Activated CD4-positive, CD25-positive, alpha-beta regulatory T cell treated with anti-CD3 and anti-CD28 coated beads, Interleukin-2, amount 50 U/mL, for 24 hours (primary cell): ENCODE measurements around the gene COL23A1.

Experiments used
- ATAC-seq, 2 donors: fragments of 150-1000 bp; cut with Tn5 transposase; one replicate each; pipeline ENCODE4 v1.10.0; 2021; ENCODE audit warnings: mild to moderate bottlenecking in 1 of 2, moderate library complexity in 1 of 2

Gene COL23A1

GRCh38 chr5:178388386-178389025, 201.7 kb downstream of the COL23A1 start:
- ATAC-seq, result no peak

DNA sequence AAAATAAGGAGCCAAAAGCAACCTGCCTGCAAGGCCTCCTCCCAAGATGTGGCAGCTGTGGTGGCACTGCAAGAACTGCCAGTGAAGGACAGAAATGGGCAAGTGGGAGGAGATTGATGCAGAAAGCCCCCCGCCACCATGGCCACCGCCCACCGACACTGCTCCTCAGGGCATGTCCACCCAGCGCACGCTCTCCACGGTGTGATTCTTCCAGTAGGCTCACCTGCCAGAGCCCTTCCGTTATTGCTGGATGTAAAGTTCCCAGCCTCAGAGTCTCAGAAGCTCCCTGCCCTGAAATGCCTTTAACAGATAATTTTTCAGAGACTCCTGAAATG, 202.4 kb downstream of the COL23A1 start:
- ATAC-seq, result no peak

DNA sequence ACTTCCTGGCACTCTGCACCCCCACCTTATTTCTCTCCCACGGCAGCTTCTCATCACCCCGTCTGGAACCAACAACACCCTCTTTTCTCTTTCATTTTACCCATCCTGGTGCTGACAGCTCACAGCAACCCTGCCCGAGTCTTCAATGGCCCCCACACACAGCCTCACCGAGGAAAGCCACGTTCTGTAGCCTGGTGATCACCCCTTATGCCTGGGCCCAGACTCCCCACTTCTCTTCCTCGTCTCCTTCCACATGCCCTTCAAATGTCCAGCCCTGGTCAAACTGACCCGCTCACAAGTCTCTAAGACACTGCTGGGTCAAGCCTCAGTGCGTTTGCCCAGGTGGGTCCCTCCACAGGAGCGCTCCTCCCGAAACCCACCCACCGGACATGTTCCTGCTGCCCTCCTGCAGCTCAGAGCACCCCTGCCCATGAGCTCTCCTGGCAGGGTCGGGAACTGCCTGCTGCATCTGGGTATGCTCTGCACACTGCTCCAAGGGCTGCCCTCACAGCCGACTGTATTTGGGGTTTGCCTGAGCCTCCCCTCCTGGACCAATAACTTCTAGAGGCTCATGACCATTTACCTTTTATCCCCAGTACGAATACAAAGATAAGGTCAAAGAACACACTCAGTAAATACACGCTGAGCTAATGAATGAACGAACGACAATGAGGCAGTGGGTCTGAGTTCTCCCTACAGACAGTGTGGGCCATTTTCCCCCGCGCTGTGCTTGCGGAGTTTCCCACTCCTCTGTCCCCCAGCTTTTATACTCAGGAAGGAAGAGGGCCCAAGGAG, 202.9 kb downstream of the COL23A1 start:
- ATAC-seq, result no peak

DNA sequence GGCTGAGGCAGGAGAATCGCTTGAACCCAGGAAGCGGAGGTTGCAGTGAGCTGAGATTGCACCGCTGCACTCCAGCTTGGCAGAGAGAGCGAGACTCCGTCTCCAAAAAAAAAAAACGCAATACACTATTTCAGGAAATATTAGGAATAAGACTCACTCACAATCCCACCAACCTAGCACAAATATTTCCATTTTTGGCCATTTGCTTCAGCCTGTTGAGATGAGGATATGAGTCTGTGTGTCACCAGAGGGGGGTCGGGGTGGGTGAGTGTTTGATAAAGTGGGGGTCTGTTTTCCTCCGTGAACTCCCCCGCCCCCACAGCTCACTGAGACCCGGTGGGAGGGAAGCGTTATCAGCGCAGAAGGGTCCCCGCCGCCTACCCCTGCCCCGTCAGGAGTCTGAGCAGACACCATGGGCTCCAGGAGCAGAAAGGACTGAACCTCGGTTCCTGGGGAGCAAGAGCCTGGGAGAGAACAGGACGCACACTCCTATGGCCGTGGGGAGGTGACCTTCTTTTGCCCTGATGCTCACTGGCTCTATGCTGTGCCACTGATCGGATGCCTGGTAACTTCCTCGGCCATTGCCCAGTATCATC, 203.8 kb downstream of the COL23A1 start:
- ATAC-seq, result no peak

- peak in 1 of 2 donors; percentile 13 for ATAC-seq
Measured at GRCh38 chr5:178385496-178385890, 204.7 kb downstream of the COL23A1 start.

DNA sequence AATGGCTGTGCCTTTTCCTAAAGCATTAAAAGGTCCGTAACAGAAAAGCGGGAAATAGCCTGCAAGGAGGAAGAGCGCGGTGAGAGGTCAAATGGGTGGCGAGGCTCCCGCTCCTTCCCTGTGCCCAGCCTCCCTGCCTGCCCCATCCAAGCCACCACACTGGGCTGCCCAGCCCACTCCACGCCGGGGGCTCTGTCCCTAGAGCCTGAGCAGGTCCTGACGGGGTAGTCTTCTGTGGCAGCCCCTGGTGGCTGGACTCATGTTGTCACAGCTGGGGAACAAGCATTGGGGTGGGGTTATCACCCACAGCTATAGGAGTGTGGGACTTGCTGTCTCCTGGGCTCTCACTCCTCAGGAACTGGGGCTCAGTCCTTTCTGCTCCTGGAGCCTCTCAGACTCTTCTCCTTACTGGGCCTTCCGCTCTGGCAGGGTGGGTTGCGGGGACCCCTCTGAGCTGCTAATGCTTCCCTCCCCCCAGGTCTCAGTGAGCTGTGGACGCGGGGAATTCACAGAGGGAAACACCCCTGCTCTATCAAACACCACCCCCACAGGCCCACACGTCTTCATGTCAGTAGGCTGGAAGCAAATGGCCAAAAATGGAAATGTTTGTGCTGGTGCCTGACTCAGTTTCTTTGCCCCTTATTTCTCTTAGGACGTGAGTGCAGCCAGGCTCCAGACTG, 205.2 kb downstream of the COL23A1 start:
- ATAC-seq, result no peak

DNA sequence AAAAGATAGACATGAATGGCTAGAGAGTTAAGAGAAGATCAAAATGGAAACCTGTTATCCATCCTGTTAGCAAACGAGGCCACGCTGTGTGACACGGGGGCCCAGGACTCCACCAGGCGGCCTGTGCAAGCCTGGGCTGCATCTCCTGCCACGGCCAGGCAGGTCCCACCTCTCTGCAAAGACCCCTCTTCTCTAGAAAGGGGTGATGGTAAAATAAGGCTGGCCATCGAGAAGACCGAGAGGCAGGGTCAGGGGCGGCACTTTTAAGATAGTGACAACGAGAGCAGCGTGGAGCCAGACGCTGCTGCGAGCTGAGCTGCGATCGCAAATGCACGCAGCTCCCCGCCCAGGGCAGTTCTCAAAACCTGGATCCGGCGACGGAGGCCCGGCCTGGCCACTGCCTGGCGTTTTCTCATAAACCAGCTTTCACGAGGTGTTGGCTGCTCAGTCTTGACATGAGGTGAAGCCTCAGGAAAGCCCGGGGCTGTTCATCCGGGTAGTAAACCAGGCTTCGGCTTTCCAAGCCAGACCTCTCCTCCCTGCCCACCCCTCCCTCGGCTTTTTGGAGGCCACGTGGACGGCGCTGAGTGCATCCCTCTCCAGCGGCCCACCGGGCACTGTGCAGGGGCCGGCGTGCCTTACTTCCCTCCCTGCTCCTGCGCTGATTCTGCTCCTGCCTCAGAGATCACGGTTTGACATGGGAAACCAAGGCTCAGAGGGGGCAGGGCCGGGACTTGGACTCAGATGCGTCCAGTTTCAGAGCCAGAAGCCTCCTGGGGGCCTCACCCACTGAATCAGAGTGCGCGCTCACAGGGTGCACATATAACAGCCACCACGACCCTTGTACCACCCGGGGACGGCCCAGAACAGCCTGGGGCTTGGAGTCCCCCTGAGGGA, 206.0 kb downstream of the COL23A1 start:
- no peak for ATAC-seq

GRCh38 chr5:178383301-178383918, 206.8 kb downstream of the COL23A1 start:
- no peak for ATAC-seq

- no peak for ATAC-seq
Measured at GRCh38 chr5:178382754-178383164, 207.4 kb downstream of the COL23A1 start.

DNA sequence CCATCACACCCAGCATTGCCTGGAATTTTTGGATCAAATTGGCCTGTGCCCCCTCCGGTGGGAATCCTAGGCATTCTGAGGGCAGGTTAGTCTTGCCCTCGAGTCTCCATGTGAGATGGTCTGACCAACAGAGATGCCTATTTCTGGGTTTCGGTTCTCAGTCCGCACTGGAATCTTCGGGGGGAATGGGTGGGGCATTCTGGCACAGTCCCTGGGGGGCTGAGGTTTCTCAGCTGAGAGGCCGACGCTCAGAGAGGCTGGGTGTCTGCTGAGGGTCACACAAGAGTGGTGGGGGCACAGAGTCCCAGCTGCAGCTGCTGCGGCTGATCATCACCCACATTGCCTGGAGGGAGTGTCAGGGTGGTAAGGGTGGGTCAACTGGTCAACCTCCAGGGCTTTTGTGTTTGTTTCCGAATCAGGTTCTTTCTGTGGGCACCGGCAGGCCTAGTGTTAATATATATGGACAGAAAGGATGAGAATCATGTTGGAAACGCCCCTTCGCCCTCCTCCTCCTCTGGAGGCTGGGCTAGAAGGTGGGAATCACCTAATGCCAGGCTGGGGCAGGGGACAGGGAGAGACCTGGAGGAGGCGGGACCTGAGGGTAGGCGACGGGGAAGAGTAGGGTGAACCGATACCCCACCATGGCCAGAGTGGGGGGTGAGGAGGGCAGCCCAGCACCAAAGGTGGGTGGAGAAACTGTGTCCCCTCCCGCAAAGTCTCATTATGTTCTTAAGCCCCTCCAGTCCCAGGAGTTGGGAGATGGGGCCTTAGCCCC, 208.1 kb downstream of the COL23A1 start:
- no peak for ATAC-seq

- ATAC-seq, result no peak
Measured at GRCh38 chr5:178381206-178381605, 209.0 kb downstream of the COL23A1 start.

DNA sequence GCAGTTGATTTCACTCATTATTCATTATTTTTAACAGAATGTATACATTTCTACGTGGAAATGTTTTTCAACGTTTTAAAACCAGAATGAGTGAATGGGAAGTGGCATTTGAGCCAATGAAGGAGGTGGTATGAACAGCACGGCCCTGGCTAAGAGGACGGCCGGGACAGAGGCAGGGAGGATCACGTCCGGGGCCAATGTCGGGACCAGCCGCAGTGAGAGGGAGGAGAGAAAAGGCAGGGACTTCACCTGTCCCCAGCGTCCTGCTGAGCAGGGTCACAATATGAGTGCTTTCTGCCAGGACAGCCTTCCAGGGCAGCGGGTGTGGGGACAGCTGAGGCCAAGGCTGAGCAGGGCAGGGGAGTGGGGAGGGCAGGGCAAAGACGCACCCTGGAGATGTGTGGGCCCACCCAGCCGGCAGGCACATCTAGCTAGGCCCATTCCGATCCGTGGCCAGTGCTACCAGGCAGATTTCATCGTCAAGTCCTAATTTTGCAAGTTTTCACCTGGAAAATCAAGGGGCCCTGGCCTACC, 209.6 kb downstream of the COL23A1 start:
- ATAC-seq, result no peak

- ATAC-seq, result no peak
Measured at GRCh38 chr5:178380086-178380485, 210.1 kb downstream of the COL23A1 start.

DNA sequence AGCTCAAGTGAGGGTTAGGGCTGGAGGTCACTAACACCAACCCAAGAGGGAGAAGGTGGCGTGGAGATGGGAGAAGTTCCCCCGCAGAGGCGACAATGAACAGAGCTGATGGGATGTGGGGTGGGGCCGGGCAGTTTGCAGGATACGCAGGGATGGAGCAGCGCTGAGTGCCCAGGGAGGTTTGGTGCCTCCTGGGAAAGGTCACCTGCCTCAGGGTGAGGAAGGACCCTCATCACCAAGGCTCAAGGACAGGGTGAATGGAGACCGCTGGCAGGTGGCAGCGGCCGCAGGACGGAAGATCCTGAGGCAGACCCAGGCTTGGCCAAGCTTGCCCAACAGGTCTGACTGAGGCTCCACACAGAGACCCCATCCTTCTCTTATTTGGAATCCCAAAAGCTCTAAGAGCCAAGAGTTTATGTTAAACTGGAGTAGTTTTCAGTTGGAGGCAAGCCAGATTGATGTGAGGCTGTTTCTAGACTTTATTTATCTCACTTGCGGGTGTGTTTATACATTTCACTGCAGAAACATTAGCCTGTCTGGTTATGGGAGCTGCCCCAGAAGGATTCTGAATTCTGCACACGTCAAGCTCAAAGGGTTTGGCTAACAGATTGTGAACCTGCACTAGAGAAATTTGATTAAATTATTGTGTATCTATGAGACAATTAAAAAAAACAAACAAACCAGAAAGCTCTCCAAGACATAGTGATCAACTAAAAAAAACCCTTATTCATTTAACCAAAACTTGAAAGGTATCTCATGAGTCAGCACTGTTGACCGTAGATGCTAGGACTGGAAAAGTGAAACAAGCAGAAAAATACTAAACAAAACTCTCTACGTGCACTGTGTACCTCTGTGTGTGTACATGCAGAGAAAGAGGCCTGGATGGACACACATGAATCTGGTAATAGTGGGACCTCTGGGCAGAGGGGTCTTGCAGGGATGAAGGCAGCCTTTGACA, 211.4 kb downstream of the COL23A1 start:
- no peak for ATAC-seq

DNA sequence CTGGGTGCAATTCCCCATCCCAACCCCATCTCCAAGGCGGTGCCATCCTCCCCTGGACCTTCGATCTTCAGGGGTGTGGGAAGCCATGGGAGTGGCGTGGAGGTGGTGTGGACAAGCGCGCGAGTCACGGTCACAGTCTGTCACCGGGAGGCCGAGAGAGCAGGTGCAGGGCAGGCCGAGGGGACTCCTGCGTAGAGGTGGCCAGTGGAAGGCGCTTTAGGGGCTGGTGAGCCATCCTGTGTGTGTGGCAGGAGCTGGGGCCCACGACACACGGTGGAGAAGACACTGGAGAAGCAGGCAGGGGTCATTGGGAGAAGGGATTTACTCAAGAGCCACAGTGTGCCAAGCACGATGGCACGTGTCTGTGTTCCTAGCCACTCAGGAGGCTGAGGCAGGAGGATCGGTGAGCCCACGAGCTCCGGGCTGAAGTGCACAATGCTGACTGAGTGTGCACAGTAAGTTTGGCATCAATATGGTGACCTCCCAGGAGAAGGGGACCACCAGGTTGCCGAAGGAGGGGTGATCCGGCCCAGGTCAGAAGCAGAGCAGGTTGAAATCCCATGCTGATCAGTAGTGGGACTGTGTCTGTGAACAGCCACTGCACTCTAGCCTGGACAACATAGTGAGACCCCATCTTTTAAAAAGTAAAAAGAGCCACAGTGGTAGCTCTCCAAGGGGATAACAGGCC, 212.5 kb downstream of the COL23A1 start:
- ATAC-seq, result no peak

GRCh38 chr5:178376921-178377582, 213.1 kb downstream of the COL23A1 start:
- no peak for ATAC-seq

GRCh38 chr5:178375348-178375747, 214.8 kb downstream of the COL23A1 start:
- ATAC-seq, result no peak

- ATAC-seq, result no peak
Measured at GRCh38 chr5:178373711-178374110, 216.5 kb downstream of the COL23A1 start.
